BE2C (cell line): ENCODE data around the gene MN1.

Experiments
- DNase-seq: peaks from one replicate; pipeline ENCODE4 v3.0.0-alpha.2; 2020
- H3K27me3 ChIP-seq: fragments of 250-450 bp; sonication (Bioruptor Pico); 2 replicates; pipeline ENCODE4 v1.5.1; 2020; ENCODE audit warnings: mild to moderate bottlenecking
- H3K36me3 ChIP-seq: fragments of 250-450 bp; sonication (Bioruptor Pico); 2 replicates; pipeline ENCODE4 v1.5.1; 2020; ENCODE audit warnings: mild to moderate bottlenecking
- H3K4me1 ChIP-seq: fragments of 250-450 bp; sonication (Bioruptor Pico); 2 replicates; pipeline ENCODE4 v1.5.1; 2020
- H3K4me3 ChIP-seq: 2 replicates; pipeline ENCODE4 v1.5.1; 2011; ENCODE audit warnings: low read depth, low read length
- H3K9me3 ChIP-seq: fragments of 250-450 bp; sonication (Bioruptor Pico); 2 replicates; pipeline ENCODE4 v1.5.1; 2020
- CTCF ChIP-seq: IDR thresholded peaks from 2 replicates; pipeline ENCODE4 v1.5.1; 2012; ENCODE audit warnings: mild to moderate bottlenecking, low read depth, low read length

The MN1 gene

GRCh38 chr22:27714068-27714467 is 87.5 kb downstream of the MN1 start:
- H3K9me3 ChIP-seq = no peaks in the 10 kb centered on the region
- H3K36me3 ChIP-seq = no peaks in the 10 kb centered on the region
- H3K4me3 ChIP-seq = no peak overlapping the region
- no peak for DNase-seq
- peaks cover 13% of the 10 kb centered on the region for H3K4me1 ChIP-seq
- no peak for TF ChIP-seq CTCF
- no peaks in the 10 kb centered on the region for H3K27me3 ChIP-seq

- Histone ChIP-seq H3K4me1 (peaks cover 8% of the 10 kb centered on the region), H3K4me3 (no peak overlapping the region), H3K36me3 (no peaks in the 10 kb centered on the region), H3K9me3 (no peaks in the 10 kb centered on the region), H3K27me3 (no peaks in the 10 kb centered on the region)
- no peak for DNase-seq
- no peak for TF ChIP-seq CTCF
These were observed 88.1 kb downstream of the MN1 start for GRCh38 chr22:27713461-27713860.

- no peaks in the 10 kb centered on the region for H3K4me1 ChIP-seq
- no peaks in the 10 kb centered on the region for H3K36me3 ChIP-seq
- H3K9me3 ChIP-seq = no peaks in the 10 kb centered on the region
- DNase-seq = no peak
- no peak overlapping the region for H3K4me3 ChIP-seq
- H3K27me3 ChIP-seq = no peaks in the 10 kb centered on the region
- no peak for TF ChIP-seq CTCF
These were observed 89.8 kb downstream of the MN1 start for GRCh38 chr22:27711756-27712155.

- no peaks in the 10 kb centered on the region for H3K9me3 ChIP-seq
- H3K27me3 ChIP-seq = no peaks in the 10 kb centered on the region; the same call in 1 of the 2 replicates
- H3K4me1 ChIP-seq = no peaks in the 10 kb centered on the region
- DNase-seq = no peak
- TF ChIP-seq CTCF = no peak
- H3K4me3 ChIP-seq = no peak overlapping the region
- H3K36me3 ChIP-seq = no peaks in the 10 kb centered on the region
These were observed 90.5 kb downstream of the MN1 start for GRCh38 chr22:27711012-27711411.

- Histone ChIP-seq H3K27me3 (no peaks in the 10 kb centered on the region; the same call in 1 of the 2 replicates), H3K4me1 (no peaks in the 10 kb centered on the region), H3K9me3 (no peaks in the 10 kb centered on the region), H3K4me3 (no peak overlapping the region), H3K36me3 (no peaks in the 10 kb centered on the region)
- DNase-seq = no peak
- no peak for TF ChIP-seq CTCF
These were observed 91.5 kb downstream of the MN1 start for GRCh38 chr22:27709919-27710675.

GRCh38 chr22:27706489-27706888 is 95.1 kb downstream of the MN1 start:
- no peak for TF ChIP-seq CTCF
- Histone ChIP-seq H3K4me3 (no peak overlapping the region), H3K4me1 (no peaks in the 10 kb centered on the region), H3K9me3 (0 out of 2 replicates have a peak, but pooled peaks cover 2% of the 10 kb centered on the region), H3K36me3 (no peaks in the 10 kb centered on the region), H3K27me3 (no peaks in the 10 kb centered on the region; the same call in 1 of the 2 replicates)
- no peak for DNase-seq
